Activated naive CD4-positive, alpha-beta T cell treated with anti-CD3 and anti-CD28 coated beads, Interleukin-2, amount 10 ng/mL, durations not matched to agents 7 days and 5 days (primary cell): ENCODE results near the gene NUDT8.
A peak's percentile ranks its signal among the peaks of the same experiment; 100 is the strongest.
"Not testable (repeated sequence)": the region's sequence is repeated elsewhere in the genome, so short reads cannot be mapped to it uniquely, and the experiment has no call there.

Source experiments
- CTCF ChIA-PET: fragments of 350-600 bp; sonication (Branson Sonifier 250); formaldehyde crosslinking; loops from one replicate; lab custom pipeline; 2021; ENCODE audit warnings: antibody characterized with exemption; lab: Charles Lee
- DNase-seq: peaks from one replicate; pipeline ENCODE4 v3.0.0-alpha.2; 2020
- H3K27ac Mint-ChIP-seq: one replicate; pipeline ENCODE4 v1.8.0; 2021; ENCODE audit warnings: mild to moderate bottlenecking, moderate library complexity, mixed read lengths
- H3K27me3 Mint-ChIP-seq: one replicate; pipeline ENCODE4 v1.8.0; 2021; ENCODE audit warnings: mild to moderate bottlenecking, mixed read lengths
- H3K36me3 Mint-ChIP-seq: one replicate; pipeline ENCODE4 v1.8.0; 2021; ENCODE audit warnings: mixed read lengths
- H3K4me1 Mint-ChIP-seq: one replicate; pipeline ENCODE4 v1.8.0; 2021; ENCODE audit warnings: mixed read lengths
- H3K4me3 Mint-ChIP-seq: one replicate; pipeline ENCODE4 v1.8.0; 2021; ENCODE audit warnings: mild to moderate bottlenecking, moderate library complexity, mixed read lengths
- H3K9me3 Mint-ChIP-seq: one replicate; pipeline ENCODE4 v1.8.0; 2021; ENCODE audit warnings: mixed read lengths

The NUDT8 gene

GRCh38 chr11:67600324-67601029 lies 29.3 kb downstream of the NUDT8 start:
- Mint-ChIP-seq H3K4me1 (peaks cover 4% of the 10 kb centered on the region), H3K4me3 (no peak overlapping the region), H3K27ac (no peak overlapping the region), H3K27me3 (peaks cover 43% of the 10 kb centered on the region), H3K36me3 (no peaks in the 10 kb centered on the region), H3K9me3 (no peaks in the 10 kb centered on the region)
- CTCF ChIA-PET, result no interaction called here
- no peak for DNase-seq

GRCh38 chr11:67599149-67599548 lies 30.6 kb downstream of the NUDT8 start:
- peaks cover 43% of the 10 kb centered on the region for H3K27me3 Mint-ChIP-seq
- H3K4me3 Mint-ChIP-seq, result no peak overlapping the region
- CTCF ChIA-PET, result no interaction called here
- H3K4me1 Mint-ChIP-seq, result peaks cover under 1% of the 10 kb centered on the region
- no peak overlapping the region for H3K27ac Mint-ChIP-seq
- no peaks in the 10 kb centered on the region for H3K36me3 Mint-ChIP-seq
- no peaks in the 10 kb centered on the region for H3K9me3 Mint-ChIP-seq
- DNase-seq, result no peak

- H3K27ac Mint-ChIP-seq, DNase-seq, H3K4me1 Mint-ChIP-seq, H3K9me3 Mint-ChIP-seq, H3K4me3 Mint-ChIP-seq, H3K36me3 Mint-ChIP-seq, CTCF ChIA-PET: not testable (repeated sequence)
- H3K27me3 Mint-ChIP-seq, result peaks cover 44% of the 10 kb centered on the region
Observed at GRCh38 chr11:67597963-67598362, 31.8 kb downstream of the NUDT8 start.

GRCh38 chr11:67597458-67597857 lies 32.3 kb downstream of the NUDT8 start:
- H3K27me3 Mint-ChIP-seq, result peaks cover 40% of the 10 kb centered on the region
- H3K4me3 Mint-ChIP-seq, H3K36me3 Mint-ChIP-seq, H3K4me1 Mint-ChIP-seq, CTCF ChIA-PET, H3K9me3 Mint-ChIP-seq, H3K27ac Mint-ChIP-seq, DNase-seq: not testable (repeated sequence)

GRCh38 chr11:67596753-67597300 lies 32.9 kb downstream of the NUDT8 start:
- Mint-ChIP-seq H3K27me3 (peaks cover 40% of the 10 kb centered on the region), H3K4me1 (no peaks in the 10 kb centered on the region), H3K27ac (no peak overlapping the region), H3K4me3 (no peak overlapping the region), H3K36me3 (no peaks in the 10 kb centered on the region), H3K9me3 (no peaks in the 10 kb centered on the region)
- CTCF ChIA-PET, result interaction anchor here (0.9 kb wide), 1 partner anchor 10 kb away, joined by 3 read pairs; no protein-coding TSS in a partner anchor
- no peak for DNase-seq

- DNase-seq, result no peak
- Mint-ChIP-seq H3K9me3 (no peaks in the 10 kb centered on the region), H3K36me3 (no peaks in the 10 kb centered on the region), H3K27me3 (peaks cover 21% of the 10 kb centered on the region), H3K4me3 (no peak overlapping the region), H3K4me1 (no peaks in the 10 kb centered on the region), H3K27ac (no peak overlapping the region)
- CTCF ChIA-PET, result no interaction called here
Observed at GRCh38 chr11:67594480-67594879, 35.3 kb downstream of the NUDT8 start.

- CTCF ChIA-PET, result no interaction called here
- DNase-seq, result no peak
- no peak overlapping the region for H3K4me3 Mint-ChIP-seq
- no peaks in the 10 kb centered on the region for H3K4me1 Mint-ChIP-seq
- no peaks in the 10 kb centered on the region for H3K36me3 Mint-ChIP-seq
- H3K9me3 Mint-ChIP-seq, result no peaks in the 10 kb centered on the region
- no peak overlapping the region for H3K27ac Mint-ChIP-seq
- H3K27me3 Mint-ChIP-seq, result peaks cover 13% of the 10 kb centered on the region
Observed at GRCh38 chr11:67593565-67593905, 36.2 kb downstream of the NUDT8 start.

GRCh38 chr11:67592880-67593564 lies 36.7 kb downstream of the NUDT8 start:
- peaks cover 8% of the 10 kb centered on the region for H3K27me3 Mint-ChIP-seq
- H3K9me3 Mint-ChIP-seq, result no peaks in the 10 kb centered on the region
- H3K27ac Mint-ChIP-seq, result no peak overlapping the region
- H3K4me1 Mint-ChIP-seq, result no peaks in the 10 kb centered on the region
- CTCF ChIA-PET, result interaction anchor here (1.7 kb wide), 1 partner anchor 10 kb away, joined by 7 read pairs; the partner anchor contains the start of gene GSTP1
- no peak overlapping the region for H3K4me3 Mint-ChIP-seq
- DNase-seq, result no peak
- no peaks in the 10 kb centered on the region for H3K36me3 Mint-ChIP-seq

GRCh38 chr11:67588899-67589415 lies 40.8 kb downstream of the NUDT8 start:
- H3K27ac Mint-ChIP-seq, H3K27me3 Mint-ChIP-seq, H3K4me3 Mint-ChIP-seq, H3K9me3 Mint-ChIP-seq, CTCF ChIA-PET, DNase-seq: not testable (repeated sequence)
- peaks cover 16% of the 10 kb centered on the region for H3K36me3 Mint-ChIP-seq
- peaks cover 22% of the 10 kb centered on the region for H3K4me1 Mint-ChIP-seq

- Mint-ChIP-seq H3K36me3 (peaks cover 17% of the 10 kb centered on the region), H3K4me3 (no peak overlapping the region), H3K27me3 (peaks cover 4% of the 10 kb centered on the region), H3K4me1 (peaks cover 25% of the 10 kb centered on the region), H3K9me3 (no peaks in the 10 kb centered on the region), H3K27ac (no peak overlapping the region)
- CTCF ChIA-PET, result no interaction called here
- DNase-seq, result no peak
Observed at GRCh38 chr11:67588136-67588503, 41.6 kb downstream of the NUDT8 start.

GRCh38 chr11:67586568-67587250 lies 43.0 kb downstream of the NUDT8 start:
- peaks cover 17% of the 10 kb centered on the region for H3K36me3 Mint-ChIP-seq
- peaks cover 37% of the 10 kb centered on the region for H3K4me1 Mint-ChIP-seq
- H3K27me3 Mint-ChIP-seq, result peaks cover 9% of the 10 kb centered on the region
- peak overlapping the region; percentile 52 for H3K27ac Mint-ChIP-seq
- no peaks in the 10 kb centered on the region for H3K9me3 Mint-ChIP-seq
- CTCF ChIA-PET, result interaction anchor here (0.8 kb wide), 1 partner anchor 10 kb away, joined by 3 read pairs; no protein-coding TSS in a partner anchor
- H3K4me3 Mint-ChIP-seq, result no peak overlapping the region
- DNase-seq, result no peak

GRCh38 chr11:67585911-67586310 lies 43.8 kb downstream of the NUDT8 start:
- no peak overlapping the region for H3K4me3 Mint-ChIP-seq
- H3K27ac Mint-ChIP-seq, result peak overlapping the region; percentile 82
- peaks cover 17% of the 10 kb centered on the region for H3K36me3 Mint-ChIP-seq
- no peak for DNase-seq
- CTCF ChIA-PET, result interaction anchor here (3.2 kb wide), 1 partner anchor 29 kb away, joined by 10 read pairs; no protein-coding TSS in a partner anchor
- peaks cover 17% of the 10 kb centered on the region for H3K27me3 Mint-ChIP-seq
- peaks cover 37% of the 10 kb centered on the region for H3K4me1 Mint-ChIP-seq
- no peaks in the 10 kb centered on the region for H3K9me3 Mint-ChIP-seq

- CTCF ChIA-PET, result interaction anchor here (1.3 to 3.2 kb wide), 2 partner anchors 13 to 29 kb away, joined by 3 to 10 read pairs; no protein-coding TSS in a partner anchor
- Mint-ChIP-seq H3K27ac (peak overlapping the region; percentile 82), H3K27me3 (peaks cover 24% of the 10 kb centered on the region), H3K4me1 (peaks cover 40% of the 10 kb centered on the region), H3K36me3 (peaks cover 17% of the 10 kb centered on the region), H3K9me3 (no peaks in the 10 kb centered on the region), H3K4me3 (peak overlapping the region; percentile 74)
- DNase-seq, result no peak
Observed at GRCh38 chr11:67584881-67585873, 44.6 kb downstream of the NUDT8 start.
